Glutamatergic neuron (in vitro differentiated cells): ENCODE results near the gene WNK1. TPM values are rescaled to one million over a fixed set of nuclear protein-coding genes. Genes with fewer than 3 reads are reported as not detected.
"Not testable (repeated sequence)": the region's sequence is repeated elsewhere in the genome, so short reads cannot be mapped to it uniquely, and the experiment has no call there.

Experiments used
- DNase-seq: peaks from one replicate; pipeline ENCODE4 v3.0.0; 2022
- H3K27ac Mint-ChIP-seq: one replicate; pipeline ENCODE4 v1.8.0; 2020; ENCODE audit warnings: mild to moderate bottlenecking, mixed read lengths, inconsistent platforms; ENCODE audit not compliant: unreplicated experiment
- H3K27me3 Mint-ChIP-seq: one replicate; pipeline ENCODE4 v1.8.0; 2020; ENCODE audit warnings: mild to moderate bottlenecking, moderate library complexity, mixed read lengths, inconsistent platforms; ENCODE audit not compliant: unreplicated experiment
- H3K36me3 Mint-ChIP-seq: one replicate; pipeline ENCODE4 v1.8.0; 2020; ENCODE audit warnings: mild to moderate bottlenecking, mixed read lengths, inconsistent platforms; ENCODE audit not compliant: unreplicated experiment
- H3K4me1 Mint-ChIP-seq: one replicate; pipeline ENCODE4 v1.8.0; 2020; ENCODE audit warnings: mild to moderate bottlenecking, low read depth, mixed read lengths, inconsistent platforms; ENCODE audit not compliant: unreplicated experiment
- H3K4me3 Mint-ChIP-seq: one replicate; pipeline ENCODE4 v1.8.0; 2020; ENCODE audit warnings: mild to moderate bottlenecking, mixed read lengths, inconsistent platforms; ENCODE audit not compliant: unreplicated experiment
- H3K9me3 Mint-ChIP-seq: one replicate; pipeline ENCODE4 v1.8.0; 2020; ENCODE audit warnings: mild to moderate bottlenecking, moderate library complexity, mixed read lengths, inconsistent platforms; ENCODE audit not compliant: unreplicated experiment
- CTCF ChIP-seq: fragments of 200-600 bp; sonication (generic); IDR thresholded peaks from one replicate; pipeline ENCODE4 v1.5.0; 2021; ENCODE audit not compliant: partially characterized antibody, unreplicated experiment
- total RNA-seq: library from RNA; stranded (reverse); fragmentation: NEBNext Ultra II Directional; extraction: Animal tissue kit (Norgen Biotek cat#: 25700); gene quantifications from one replicate; pipeline ENCODE4 v1.2.1, GENCODE V29; 2021; ENCODE audit not compliant: unreplicated experiment

Gene WNK1
- total RNA-seq, 1 donor from 2014 or later = 182 TPM

GRCh38 chr12:846421-846820 lies 94.0 kb downstream of the WNK1 start:
- H3K4me3 Mint-ChIP-seq = no peak overlapping the region
- H3K9me3 Mint-ChIP-seq = peaks cover 2% of the 10 kb centered on the region
- no peaks in the 10 kb centered on the region for H3K36me3 Mint-ChIP-seq
- no peak for TF ChIP-seq CTCF
- H3K27me3 Mint-ChIP-seq = no peaks in the 10 kb centered on the region
- H3K27ac Mint-ChIP-seq = no peak overlapping the region
- peaks cover 1% of the 10 kb centered on the region for H3K4me1 Mint-ChIP-seq
- DNase-seq = no peak

- no peaks in the 10 kb centered on the region for H3K27me3 Mint-ChIP-seq
- no peak overlapping the region for H3K4me3 Mint-ChIP-seq
- H3K36me3 Mint-ChIP-seq = no peaks in the 10 kb centered on the region
- peaks cover 1% of the 10 kb centered on the region for H3K4me1 Mint-ChIP-seq
- no peak for TF ChIP-seq CTCF
- no peaks in the 10 kb centered on the region for H3K9me3 Mint-ChIP-seq
- H3K27ac Mint-ChIP-seq = peak overlapping the region; percentile 34
- DNase-seq = no peak
These were observed 95.9 kb downstream of the WNK1 start for GRCh38 chr12:848173-848865.

- no peak overlapping the region for H3K27ac Mint-ChIP-seq
- no peaks in the 10 kb centered on the region for H3K36me3 Mint-ChIP-seq
- TF ChIP-seq CTCF = no peak
- no peaks in the 10 kb centered on the region for H3K27me3 Mint-ChIP-seq
- no peaks in the 10 kb centered on the region for H3K9me3 Mint-ChIP-seq
- H3K4me3 Mint-ChIP-seq = no peak overlapping the region
- DNase-seq = no peak
- H3K4me1 Mint-ChIP-seq = peaks cover 1% of the 10 kb centered on the region
These were observed 96.6 kb downstream of the WNK1 start for GRCh38 chr12:848882-849527.

- H3K4me3 Mint-ChIP-seq, H3K36me3 Mint-ChIP-seq, H3K4me1 Mint-ChIP-seq: not testable (repeated sequence)
These were observed 97.5 kb downstream of the WNK1 start for GRCh38 chr12:849733-850437.

GRCh38 chr12:851343-851742 lies 99.0 kb downstream of the WNK1 start:
- no peaks in the 10 kb centered on the region for H3K9me3 Mint-ChIP-seq
- H3K27ac Mint-ChIP-seq = no peak overlapping the region
- no peaks in the 10 kb centered on the region for H3K27me3 Mint-ChIP-seq
- H3K4me1 Mint-ChIP-seq = peaks cover 1% of the 10 kb centered on the region
- no peak for DNase-seq
- no peak overlapping the region for H3K4me3 Mint-ChIP-seq
- TF ChIP-seq CTCF = no peak
- H3K36me3 Mint-ChIP-seq = no peaks in the 10 kb centered on the region

More at GRCh38 chr12:849733-850437, 97.5 kb downstream of the WNK1 start:
- H3K27me3 Mint-ChIP-seq, H3K27ac Mint-ChIP-seq, DNase-seq, H3K9me3 Mint-ChIP-seq: not testable (repeated sequence)
